Activated CD4-positive, alpha-beta T cell treated with anti-CD3 and anti-CD28 coated beads, Interleukin-2, amount 50 U/mL, for 16 hours (primary cell): ENCODE measurements around the gene NUP93.
"Not testable (repeated sequence)": the region's sequence is repeated elsewhere in the genome, so short reads cannot be mapped to it uniquely, and the experiment has no call there.

Experiments used
- DNase-seq: peaks from one replicate; pipeline ENCODE4 v3.0.0-alpha.2; 2020

Gene NUP93

GRCh38 chr16:56780646-56781045, 50.7 kb downstream of the NUP93 start:
- peak; percentile 37 for DNase-seq

GRCh38 chr16:56781528-56781961, 51.6 kb downstream of the NUP93 start:
- DNase-seq = no peak

GRCh38 chr16:56783344-56783743, 53.4 kb downstream of the NUP93 start:
- peak; percentile 16 for DNase-seq

- no peak for DNase-seq
Observed at GRCh38 chr16:56785317-56785716, 55.4 kb downstream of the NUP93 start.

- no peak for DNase-seq
Observed at GRCh38 chr16:56787167-56787566, 57.2 kb downstream of the NUP93 start.

GRCh38 chr16:56788435-56788834, 58.5 kb downstream of the NUP93 start:
- DNase-seq = no peak

- DNase-seq = peak; percentile 29
Observed at GRCh38 chr16:56789360-56789759, 59.4 kb downstream of the NUP93 start.

GRCh38 chr16:56792967-56793366, 63.0 kb downstream of the NUP93 start:
- DNase-seq = no peak

- no peak for DNase-seq
Observed at GRCh38 chr16:56793492-56793891, 63.6 kb downstream of the NUP93 start.

- no peak for DNase-seq
Observed at GRCh38 chr16:56795011-56795410, 65.1 kb downstream of the NUP93 start.

- not testable (repeated sequence) for DNase-seq
Observed at GRCh38 chr16:56797038-56797437, 67.1 kb downstream of the NUP93 start.

GRCh38 chr16:56797861-56798260, 67.9 kb downstream of the NUP93 start:
- no peak for DNase-seq

GRCh38 chr16:56798955-56799354, 69.0 kb downstream of the NUP93 start:
- DNase-seq = no peak

GRCh38 chr16:56800355-56800754, 70.4 kb downstream of the NUP93 start:
- no peak for DNase-seq

- DNase-seq = no peak
Observed at GRCh38 chr16:56801762-56802161, 71.8 kb downstream of the NUP93 start.

- DNase-seq = no peak
Observed at GRCh38 chr16:56807011-56807675, 77.2 kb downstream of the NUP93 start.

- DNase-seq = not testable (repeated sequence)
Observed at GRCh38 chr16:56807676-56808067, 77.7 kb downstream of the NUP93 start.

- no peak for DNase-seq
Observed at GRCh38 chr16:56810954-56811353, 81.0 kb downstream of the NUP93 start.

- not testable (repeated sequence) for DNase-seq
Observed at GRCh38 chr16:56811602-56812001, 81.7 kb downstream of the NUP93 start.

GRCh38 chr16:56812884-56813283, 83.0 kb downstream of the NUP93 start:
- no peak for DNase-seq

- DNase-seq = no peak
Observed at GRCh38 chr16:56814537-56815432, 84.9 kb downstream of the NUP93 start.

GRCh38 chr16:56815721-56816120, 85.8 kb downstream of the NUP93 start:
- DNase-seq = no peak

- no peak for DNase-seq
Observed at GRCh38 chr16:56817056-56817455, 87.1 kb downstream of the NUP93 start.

- DNase-seq = no peak
Observed at GRCh38 chr16:56817938-56818337, 88.0 kb downstream of the NUP93 start.
